Fibroblast of villous mesenchyme (primary cell): ENCODE measurements around the gene BRF1. TPM values are rescaled to one million over a fixed set of nuclear protein-coding genes. Genes with fewer than 3 reads are reported as not detected.

Source experiments
- DNase-seq: peaks from one replicate; pipeline ENCODE4 v3.0.0-alpha.2; 2010; ENCODE audit warnings: low read depth
- H3K4me3 ChIP-seq: 2 replicates; pipeline ENCODE4 v1.5.1; 2011; ENCODE audit warnings: low read depth, mild to moderate bottlenecking, low read length
- total RNA-seq: library from RNA; depleted of rRNA; stranded (reverse); fragments of >200 nt; gene quantifications from 2 replicates; pipeline ENCODE4 v1.2.3, GENCODE V29; 2012
- TF ChIP-seq, protein P1 (sequence below): IDR thresholded peaks from 2 replicates; pipeline ENCODE4 v1.5.1; 2012; ENCODE audit warnings: low read depth, mild to moderate bottlenecking, low read length; ENCODE audit not compliant: insufficient read depth

The BRF1 gene
- total RNA-seq, 1 donor: 32.8 TPM

- TF ChIP-seq, protein P1, sequence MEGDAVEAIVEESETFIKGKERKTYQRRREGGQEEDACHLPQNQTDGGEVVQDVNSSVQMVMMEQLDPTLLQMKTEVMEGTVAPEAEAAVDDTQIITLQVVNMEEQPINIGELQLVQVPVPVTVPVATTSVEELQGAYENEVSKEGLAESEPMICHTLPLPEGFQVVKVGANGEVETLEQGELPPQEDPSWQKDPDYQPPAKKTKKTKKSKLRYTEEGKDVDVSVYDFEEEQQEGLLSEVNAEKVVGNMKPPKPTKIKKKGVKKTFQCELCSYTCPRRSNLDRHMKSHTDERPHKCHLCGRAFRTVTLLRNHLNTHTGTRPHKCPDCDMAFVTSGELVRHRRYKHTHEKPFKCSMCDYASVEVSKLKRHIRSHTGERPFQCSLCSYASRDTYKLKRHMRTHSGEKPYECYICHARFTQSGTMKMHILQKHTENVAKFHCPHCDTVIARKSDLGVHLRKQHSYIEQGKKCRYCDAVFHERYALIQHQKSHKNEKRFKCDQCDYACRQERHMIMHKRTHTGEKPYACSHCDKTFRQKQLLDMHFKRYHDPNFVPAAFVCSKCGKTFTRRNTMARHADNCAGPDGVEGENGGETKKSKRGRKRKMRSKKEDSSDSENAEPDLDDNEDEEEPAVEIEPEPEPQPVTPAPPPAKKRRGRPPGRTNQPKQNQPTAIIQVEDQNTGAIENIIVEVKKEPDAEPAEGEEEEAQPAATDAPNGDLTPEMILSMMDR: no peak
- no peak overlapping the region for H3K4me3 ChIP-seq
- no peak for DNase-seq
Observed at GRCh38 chr14:105286759-105287144, 14.0 kb downstream of the BRF1 start.

GRCh38 chr14:105285174-105285573 is 15.6 kb downstream of the BRF1 start:
- TF ChIP-seq, protein P1: no peak

GRCh38 chr14:105283899-105284298 is 16.9 kb downstream of the BRF1 start:
- TF ChIP-seq, protein P1: no peak
- H3K4me3 ChIP-seq: no peak overlapping the region
- no peak for DNase-seq

More at GRCh38 chr14:105285174-105285573, 15.6 kb downstream of the BRF1 start:
- no peak for DNase-seq
- no peak overlapping the region for H3K4me3 ChIP-seq

DNA sequence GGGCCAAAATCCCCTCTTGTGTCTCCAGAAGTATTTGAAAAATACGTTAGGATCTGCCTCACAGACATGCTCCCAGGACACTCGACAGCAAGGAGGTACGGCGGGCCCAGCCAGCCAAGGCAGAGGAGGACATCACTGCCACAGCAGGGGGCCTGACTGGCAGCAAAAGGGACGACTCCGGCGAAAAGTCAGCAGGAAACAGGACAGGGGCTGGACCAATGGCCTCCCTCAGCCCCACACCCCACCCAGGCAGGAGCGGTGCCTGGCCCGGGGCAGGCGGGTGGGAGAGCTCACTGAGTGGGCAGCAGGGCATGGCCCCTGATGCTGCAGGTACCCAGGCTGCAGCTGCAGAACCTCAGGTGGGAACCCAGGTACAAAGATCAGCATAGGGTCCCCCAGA is 17.8 kb downstream of the BRF1 start:
- TF ChIP-seq, protein P1: no peak
- H3K4me3 ChIP-seq: no peak overlapping the region
- no peak for DNase-seq

- no peak for DNase-seq
- H3K4me3 ChIP-seq: no peak overlapping the region
- TF ChIP-seq, protein P1: no peak
Observed at GRCh38 chr14:105282098-105282725, 18.6 kb downstream of the BRF1 start.

DNA sequence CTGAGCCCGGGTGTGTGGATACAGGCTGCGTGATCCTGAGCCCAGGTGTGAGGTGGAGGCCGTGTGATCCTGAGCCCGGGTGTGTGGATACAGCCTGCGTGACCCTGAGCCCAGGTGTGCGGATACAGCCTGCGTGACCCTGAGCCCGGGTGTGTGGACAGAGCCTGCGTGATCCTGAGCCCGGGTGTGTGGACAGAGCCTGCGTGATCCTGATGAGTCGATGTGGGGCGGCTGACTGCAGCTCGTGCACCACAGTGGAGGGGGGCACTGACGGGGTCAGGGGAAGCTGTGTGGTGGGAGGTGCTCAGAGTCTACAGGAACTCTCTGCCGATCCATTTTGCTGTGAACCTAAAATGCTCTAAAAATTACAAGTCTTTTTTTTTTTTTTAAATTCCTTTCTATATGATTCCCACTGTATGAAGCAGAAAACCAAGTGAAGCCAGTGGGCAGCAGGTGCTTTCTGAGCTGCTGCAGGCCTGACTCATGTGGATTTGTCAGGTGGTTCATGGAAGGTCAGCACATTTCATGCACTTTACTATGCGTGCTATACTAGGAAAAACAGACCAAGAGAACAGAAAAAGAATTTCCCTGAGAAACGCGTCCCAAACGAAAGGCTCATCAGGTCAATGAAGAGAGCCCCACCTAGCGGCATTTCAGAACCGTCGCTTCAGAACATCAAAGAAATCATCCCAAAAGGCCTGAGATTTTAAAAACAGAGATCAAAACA is 19.3 kb downstream of the BRF1 start:
- peak; percentile 82 for DNase-seq
- no peak overlapping the region for H3K4me3 ChIP-seq
- TF ChIP-seq, protein P1: peak; percentile 78

GRCh38 chr14:105280525-105280924 is 20.3 kb downstream of the BRF1 start:
- DNase-seq: no peak
- TF ChIP-seq, protein P1: no peak
- H3K4me3 ChIP-seq: no peak overlapping the region
